ENCODE measurements around the gene RRAGC.

- TF ChIP-seq, protein P1, sequence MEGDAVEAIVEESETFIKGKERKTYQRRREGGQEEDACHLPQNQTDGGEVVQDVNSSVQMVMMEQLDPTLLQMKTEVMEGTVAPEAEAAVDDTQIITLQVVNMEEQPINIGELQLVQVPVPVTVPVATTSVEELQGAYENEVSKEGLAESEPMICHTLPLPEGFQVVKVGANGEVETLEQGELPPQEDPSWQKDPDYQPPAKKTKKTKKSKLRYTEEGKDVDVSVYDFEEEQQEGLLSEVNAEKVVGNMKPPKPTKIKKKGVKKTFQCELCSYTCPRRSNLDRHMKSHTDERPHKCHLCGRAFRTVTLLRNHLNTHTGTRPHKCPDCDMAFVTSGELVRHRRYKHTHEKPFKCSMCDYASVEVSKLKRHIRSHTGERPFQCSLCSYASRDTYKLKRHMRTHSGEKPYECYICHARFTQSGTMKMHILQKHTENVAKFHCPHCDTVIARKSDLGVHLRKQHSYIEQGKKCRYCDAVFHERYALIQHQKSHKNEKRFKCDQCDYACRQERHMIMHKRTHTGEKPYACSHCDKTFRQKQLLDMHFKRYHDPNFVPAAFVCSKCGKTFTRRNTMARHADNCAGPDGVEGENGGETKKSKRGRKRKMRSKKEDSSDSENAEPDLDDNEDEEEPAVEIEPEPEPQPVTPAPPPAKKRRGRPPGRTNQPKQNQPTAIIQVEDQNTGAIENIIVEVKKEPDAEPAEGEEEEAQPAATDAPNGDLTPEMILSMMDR (conservative IDR thresholded peaks at IDR 0.05; ENCODE audit: low read depth in 2 of 2): no peak
- no peak for TF ChIP-seq REST (IDR thresholded peaks at IDR 0.05; ENCODE audit: unreplicated experiment)
- no peak for TF ChIP-seq EZH2 (IDR thresholded peaks at IDR 0.05; ENCODE audit: low read depth, unreplicated experiment)
- TF ChIP-seq POLR2AphosphoS5 (IDR thresholded peaks at IDR 0.05; ENCODE audit: low read depth): no peak
- no peak for TF ChIP-seq EZH2phosphoT487 (IDR thresholded peaks at IDR 0.05; ENCODE audit: unreplicated experiment)
- TF ChIP-seq NANOG (IDR thresholded peaks at IDR 0.05; ENCODE audit: borderline replicate concordance): no peak
- TF ChIP-seq ZNF462 (CRISPR knock-in tag; IDR thresholded peaks at IDR 0.05): no peak
- no peak for TF ChIP-seq CREB1 (CRISPR knock-in tag; IDR thresholded peaks at IDR 0.05; ENCODE audit: low read depth)
- no peak for TF ChIP-seq JUNB (IDR thresholded peaks at IDR 0.05; ENCODE audit: unreplicated experiment)
- TF ChIP-seq ZNF331 (CRISPR knock-in tag; IDR thresholded peaks at IDR 0.05; ENCODE audit: low read depth): no peak
- no peak for TF ChIP-seq ETS1 (IDR thresholded peaks at IDR 0.05)
- no peak for TF ChIP-seq STAT1 (IDR thresholded peaks at IDR 0.05; ENCODE audit: unreplicated experiment)
These were observed 40.1 kb downstream of the RRAGC start for GRCh38 chr1:38819516-38819915.
